ENCODE measurements around the gene DDTL.
"Not testable (repeated sequence)": the region's sequence is repeated elsewhere in the genome, so short reads cannot be mapped to it uniquely, and the experiment has no call there.

The DDTL gene

GRCh38 chr22:23966568-23966967, at the start of gene DDTL:
DDTL (plus strand) TSS chr22:23966888; CDS start chr22:23966915, 27 bp downstream.
- not testable (repeated sequence) for DNase-seq

- DNase-seq, result not testable (repeated sequence)
These were observed 46.4 kb upstream of the DDTL start for GRCh38 chr22:23920267-23920611.

DNA sequence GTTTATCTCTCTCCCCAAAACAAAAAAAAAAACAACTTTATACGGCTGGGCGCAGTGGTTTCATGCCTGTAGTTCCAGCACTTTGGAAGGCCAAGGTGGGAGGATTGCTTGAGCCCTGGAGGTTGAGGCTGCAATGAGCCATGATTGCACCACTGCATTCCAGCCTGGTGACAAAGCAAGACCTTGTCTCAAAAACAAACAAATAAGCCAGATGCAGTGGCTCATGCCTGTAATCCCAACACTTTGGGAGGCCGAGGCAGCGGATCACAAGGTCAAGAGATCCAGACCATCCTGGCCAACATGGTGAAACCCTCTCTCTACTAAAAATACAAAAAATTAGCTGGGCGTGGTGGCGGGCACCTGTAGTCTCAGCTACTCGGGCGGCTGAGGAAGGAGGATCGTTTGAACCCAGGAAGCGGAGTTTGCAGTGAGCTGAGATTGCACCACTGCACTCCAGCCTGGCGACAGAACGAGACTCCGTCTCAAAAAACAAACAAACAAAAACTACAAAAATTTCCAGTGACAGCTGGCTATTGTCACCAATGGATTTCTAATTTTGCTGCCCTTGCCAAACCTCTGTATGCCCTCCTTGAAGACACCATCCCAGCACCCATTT, 45.0 kb upstream of the DDTL start:
- not testable (repeated sequence) for DNase-seq

GRCh38 chr22:23922921-23923320, 43.8 kb upstream of the DDTL start:
- DNase-seq, result no peak

- no peak for DNase-seq
These were observed 41.6 kb upstream of the DDTL start for GRCh38 chr22:23925020-23925606.

- DNase-seq, result no peak
These were observed 40.1 kb upstream of the DDTL start for GRCh38 chr22:23926561-23926960.

- DNase-seq, result no peak
These were observed 28.2 kb upstream of the DDTL start for GRCh38 chr22:23938328-23939016.

DNA sequence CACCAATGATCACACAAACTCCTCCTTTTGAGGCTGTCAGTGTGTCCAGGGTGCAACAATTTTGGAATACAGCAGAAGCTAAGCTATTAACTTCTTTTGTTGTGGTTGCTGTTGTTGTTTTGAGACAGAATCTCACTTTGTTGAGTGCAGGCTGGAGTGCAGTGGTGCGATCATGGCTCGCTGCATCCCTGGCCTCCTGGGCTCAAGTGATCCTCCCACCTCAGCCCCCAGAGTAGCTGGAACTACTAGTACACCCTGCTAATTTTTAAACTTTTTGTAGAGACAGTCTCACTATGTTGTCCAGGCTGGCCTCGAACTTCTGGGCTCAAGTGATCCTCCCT, 27.7 kb upstream of the DDTL start:
- DNase-seq, result no peak

DNA sequence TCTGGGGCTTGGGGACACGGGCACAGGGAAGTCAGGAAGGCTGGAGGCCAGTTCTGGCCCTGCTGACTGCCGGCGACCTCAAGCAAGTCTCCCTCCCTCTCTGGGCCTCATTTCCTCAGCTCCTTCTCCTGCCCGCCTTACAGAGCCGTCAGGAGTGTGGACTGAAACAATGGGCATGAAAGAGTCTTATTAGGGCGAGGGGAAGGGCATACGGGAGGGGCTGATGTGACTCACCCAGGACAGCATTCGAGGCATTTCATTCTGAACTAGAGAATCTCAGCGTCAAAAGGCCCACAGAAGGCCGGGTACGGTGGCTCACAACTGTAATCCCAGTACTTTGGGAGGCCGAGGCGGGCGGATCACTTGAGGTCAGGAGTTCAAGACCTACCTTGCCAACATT, 26.5 kb upstream of the DDTL start:
- DNase-seq, result not testable (repeated sequence)

DNA sequence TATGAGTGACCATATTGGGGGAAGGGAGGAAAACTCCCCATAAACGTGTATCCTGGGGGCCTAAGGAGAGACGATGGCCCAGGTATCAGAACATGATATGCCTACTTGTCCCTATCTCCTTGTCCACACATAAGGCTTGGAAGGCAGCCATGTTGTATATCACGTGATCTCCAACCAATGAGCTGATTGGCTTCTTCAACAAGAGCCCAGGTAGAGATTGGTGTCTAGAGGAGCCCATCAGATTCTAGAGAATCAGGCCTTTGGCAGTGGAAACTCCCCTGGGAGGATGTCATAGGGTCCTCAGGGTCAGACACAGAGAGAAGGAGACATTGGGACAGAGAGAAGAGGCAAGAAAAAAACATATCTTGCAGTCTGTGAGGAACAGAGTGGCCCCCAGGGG, 19.3 kb upstream of the DDTL start:
- DNase-seq, result not testable (repeated sequence)

GRCh38 chr22:23949764-23950163, 16.9 kb upstream of the DDTL start:
- DNase-seq, result not testable (repeated sequence)

DNA sequence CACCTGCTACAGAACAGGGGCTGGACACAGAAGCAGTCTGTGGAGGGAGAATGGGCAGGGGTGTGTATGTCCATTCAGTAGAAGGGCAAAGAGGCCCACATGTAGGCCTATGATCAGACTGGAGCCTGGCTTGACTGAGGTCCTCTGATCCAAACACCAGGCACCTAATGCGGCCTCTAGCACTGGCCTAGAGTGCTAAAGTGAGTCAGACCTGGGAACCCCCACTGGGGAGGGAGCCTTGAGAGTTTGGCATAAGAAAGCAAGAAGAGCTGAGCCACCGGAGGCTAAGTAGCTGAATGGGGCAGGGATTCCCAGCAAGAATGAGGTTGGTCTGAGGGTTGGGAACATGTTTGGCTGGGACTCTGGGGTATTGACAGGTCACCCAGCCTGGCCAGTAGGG, 15.3 kb upstream of the DDTL start:
- not testable (repeated sequence) for DNase-seq

DNA sequence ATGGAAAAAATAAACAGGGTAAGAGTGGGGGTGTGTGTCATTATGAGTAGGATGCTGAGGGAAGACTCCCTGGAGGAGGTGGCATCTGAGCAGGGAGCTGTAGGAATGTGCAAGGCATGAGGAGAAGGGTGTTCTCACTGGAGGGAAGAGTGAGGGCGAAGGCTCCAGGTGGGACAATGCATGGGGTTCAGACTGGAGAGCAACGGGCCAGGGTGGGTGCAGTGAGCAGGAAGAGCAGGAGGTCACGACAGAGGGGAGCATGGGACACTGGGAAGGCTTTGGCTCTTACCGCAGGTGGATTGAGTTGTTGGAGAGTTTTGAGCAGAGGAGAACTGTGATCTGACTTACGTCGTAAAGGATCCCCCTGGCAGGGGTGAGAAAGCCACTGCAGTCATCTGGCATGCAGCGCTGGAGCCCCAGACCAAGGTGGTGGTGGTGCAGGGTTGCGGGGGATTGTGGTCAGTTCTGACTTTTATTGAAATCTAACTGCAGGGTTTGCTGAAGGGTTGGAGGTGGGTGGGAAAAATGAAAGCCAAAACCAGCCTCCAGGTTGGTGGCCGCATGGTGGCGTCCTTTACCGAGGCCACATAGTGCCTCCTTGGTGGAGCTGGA, 13.8 kb upstream of the DDTL start:
- DNase-seq, result not testable (repeated sequence)

DNA sequence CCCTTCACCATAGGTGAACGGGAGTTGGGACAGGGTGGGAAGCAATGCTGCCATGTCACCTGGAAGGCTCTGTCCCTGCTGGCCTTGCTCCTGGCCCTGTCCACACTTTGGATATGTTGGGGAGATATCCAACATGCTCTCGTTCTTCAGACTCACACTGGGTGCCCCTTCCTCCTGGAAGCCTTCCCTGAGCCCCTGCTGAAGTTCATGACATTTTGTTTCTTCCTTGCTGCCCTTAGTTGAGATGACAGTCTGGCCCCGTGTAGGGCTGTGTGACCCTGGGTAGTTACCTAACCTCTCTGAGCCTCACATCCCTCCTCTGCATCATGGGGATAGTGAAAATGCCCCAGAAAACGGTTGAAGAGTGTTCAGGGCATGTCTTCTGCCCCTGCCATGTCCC, 13.2 kb upstream of the DDTL start:
- DNase-seq, result not testable (repeated sequence)

GRCh38 chr22:23954193-23954990, 12.3 kb upstream of the DDTL start:
- not testable (repeated sequence) for DNase-seq

GRCh38 chr22:23954991-23955305, 11.7 kb upstream of the DDTL start:
- not testable (repeated sequence) for DNase-seq

DNA sequence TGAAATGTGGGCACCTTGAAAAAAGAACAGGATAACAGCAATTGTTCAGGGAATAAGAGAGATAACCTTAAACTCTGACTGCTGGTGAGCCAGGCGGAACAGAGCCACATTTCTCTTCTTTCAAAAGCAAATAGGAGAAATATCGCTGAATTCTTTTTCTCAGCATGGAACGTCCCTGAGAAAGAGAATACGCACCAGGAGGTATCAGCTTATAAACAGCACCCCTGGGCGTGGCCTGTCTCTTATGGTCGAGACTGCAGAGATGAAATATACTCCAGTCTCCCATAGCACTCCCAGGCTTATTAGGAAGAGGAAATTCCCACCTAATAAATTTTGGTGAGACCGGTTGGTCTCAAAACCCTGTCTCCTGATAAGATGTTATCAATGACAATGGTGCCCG, 10.8 kb upstream of the DDTL start:
- DNase-seq, result not testable (repeated sequence)

GRCh38 chr22:23956301-23956900, 10.3 kb upstream of the DDTL start:
- peak; percentile 77 to 85 for DNase-seq

DNA sequence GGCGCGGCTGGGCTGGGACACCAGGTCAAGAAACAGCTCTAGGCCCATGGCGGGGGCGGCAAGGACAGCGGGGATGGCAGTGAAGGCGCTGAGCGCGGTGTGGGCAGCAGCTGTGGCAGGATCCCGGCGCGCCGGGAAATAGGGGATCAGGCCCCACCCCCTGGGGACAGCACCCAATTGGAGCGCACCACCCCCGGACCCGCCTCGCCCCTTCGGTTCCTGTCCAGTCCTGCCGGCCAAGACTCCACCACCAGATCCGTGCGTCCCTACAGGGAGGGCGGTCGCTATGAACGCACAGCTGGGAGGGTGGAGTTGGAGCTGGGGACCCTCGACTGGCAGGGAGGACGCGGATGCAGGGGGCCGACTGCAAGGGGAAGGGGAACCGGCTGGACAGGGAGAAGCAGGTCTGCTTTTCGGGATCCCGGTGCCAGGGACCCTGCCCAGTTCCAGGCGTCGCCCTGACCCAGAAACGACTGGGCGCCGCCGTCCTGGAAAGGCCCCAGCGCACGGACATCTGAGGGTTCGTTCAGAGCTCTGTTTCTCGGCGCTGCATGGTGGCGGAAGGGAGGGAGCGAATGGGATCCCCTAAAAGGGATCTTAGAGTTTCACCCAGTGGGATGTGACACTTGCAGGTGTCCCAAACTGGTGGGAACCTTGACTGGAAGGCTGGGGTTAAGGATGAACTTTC, 5.5 kb upstream of the DDTL start, which contains the start of gene GSTT2B:
Gene GSTT2B (minus strand): TSS at position 112 of the 688 bp plus-strand sequence. CDS start 64 bp downstream, at position 48.
- DNase-seq, result not testable (repeated sequence)

- DNase-seq, result not testable (repeated sequence)
These were observed 594 bp upstream of the DDTL start for GRCh38 chr22:23966094-23966493.

GRCh38 chr22:23969071-23969470, 2.4 kb downstream of the DDTL start:
- DNase-seq, result no peak

GRCh38 chr22:23970201-23970641, 3.5 kb downstream of the DDTL start:
- DNase-seq, result no peak

Measured in CD4-positive, alpha-beta T cell treated with Interferon alpha-2 for 1 hour (primary cell).